Astrocyte of the cerebellum (primary cell): ENCODE data around the gene RIC8B.

Experiments
- DNase-seq: peaks from one replicate; pipeline ENCODE4 v3.0.0-alpha.2; 2011; ENCODE audit warnings: low read depth
- H3K4me3 ChIP-seq: 2 replicates; pipeline ENCODE4 v1.5.1; 2011; ENCODE audit warnings: mild to moderate bottlenecking, low read depth, low read length, moderate library complexity
- in situ Hi-C: cut with HindIII; loops from 2 replicates; pipeline ENCODE4 v1.10.0; 2017; ENCODE audit warnings: low sequenced_read_pairs
- TF ChIP-seq, protein P1 (sequence below): IDR thresholded peaks from 2 replicates; pipeline ENCODE4 v1.5.1; 2012; ENCODE audit warnings: low read length, low read depth, moderate library complexity, mild to moderate bottlenecking; ENCODE audit errors: missing control alignments

RIC8B gene

DNA sequence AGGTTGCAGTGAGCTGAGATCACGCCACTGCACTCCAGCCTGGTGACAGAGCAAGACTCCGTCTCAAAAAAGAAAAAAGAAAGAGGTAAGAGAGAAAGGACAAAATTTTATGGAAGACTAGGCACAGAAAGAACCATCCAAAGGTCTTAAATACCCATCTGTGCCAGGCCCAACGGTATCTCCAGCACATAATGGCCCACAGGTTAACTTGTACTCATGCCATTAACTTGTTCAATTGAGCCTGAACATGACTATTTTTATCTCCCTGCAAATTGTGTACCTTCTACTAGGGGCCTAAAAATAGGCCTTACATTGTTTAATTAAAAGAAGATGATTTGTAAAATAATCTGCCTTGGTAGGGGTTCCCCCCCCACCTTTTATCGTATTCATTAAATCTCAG is 80.2 kb downstream of the RIC8B start:
- no peak for DNase-seq
- in situ Hi-C loops = no loop called here
- no peak overlapping the region for H3K4me3 ChIP-seq
- TF ChIP-seq, protein P1, sequence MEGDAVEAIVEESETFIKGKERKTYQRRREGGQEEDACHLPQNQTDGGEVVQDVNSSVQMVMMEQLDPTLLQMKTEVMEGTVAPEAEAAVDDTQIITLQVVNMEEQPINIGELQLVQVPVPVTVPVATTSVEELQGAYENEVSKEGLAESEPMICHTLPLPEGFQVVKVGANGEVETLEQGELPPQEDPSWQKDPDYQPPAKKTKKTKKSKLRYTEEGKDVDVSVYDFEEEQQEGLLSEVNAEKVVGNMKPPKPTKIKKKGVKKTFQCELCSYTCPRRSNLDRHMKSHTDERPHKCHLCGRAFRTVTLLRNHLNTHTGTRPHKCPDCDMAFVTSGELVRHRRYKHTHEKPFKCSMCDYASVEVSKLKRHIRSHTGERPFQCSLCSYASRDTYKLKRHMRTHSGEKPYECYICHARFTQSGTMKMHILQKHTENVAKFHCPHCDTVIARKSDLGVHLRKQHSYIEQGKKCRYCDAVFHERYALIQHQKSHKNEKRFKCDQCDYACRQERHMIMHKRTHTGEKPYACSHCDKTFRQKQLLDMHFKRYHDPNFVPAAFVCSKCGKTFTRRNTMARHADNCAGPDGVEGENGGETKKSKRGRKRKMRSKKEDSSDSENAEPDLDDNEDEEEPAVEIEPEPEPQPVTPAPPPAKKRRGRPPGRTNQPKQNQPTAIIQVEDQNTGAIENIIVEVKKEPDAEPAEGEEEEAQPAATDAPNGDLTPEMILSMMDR = no peak

DNA sequence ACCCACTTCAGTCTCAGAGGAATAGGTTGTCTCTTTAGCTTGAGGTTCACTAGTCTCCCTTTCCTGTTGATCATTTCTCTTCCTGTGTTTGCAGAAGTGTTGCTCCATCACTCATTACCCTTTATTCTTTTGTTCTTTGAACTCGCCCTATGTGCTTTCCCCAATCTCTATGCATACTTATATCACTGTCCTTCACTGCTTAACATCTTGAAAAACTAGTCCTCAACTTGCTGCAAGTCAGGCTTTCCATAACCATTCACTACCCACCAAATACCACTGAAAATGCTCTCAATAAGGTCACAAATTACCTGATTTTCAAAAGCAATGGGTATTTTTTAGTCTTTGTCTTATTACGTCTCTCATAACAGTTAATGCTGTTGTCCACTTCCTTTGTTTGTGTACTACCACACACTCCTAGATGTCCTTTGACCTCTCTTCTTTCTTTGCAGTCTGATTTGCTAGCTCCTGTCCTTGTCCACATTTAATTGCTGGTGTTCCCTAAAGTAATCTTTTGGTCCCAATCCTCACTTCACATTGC is 80.8 kb downstream of the RIC8B start:
- TF ChIP-seq, protein P1 = no peak
- in situ Hi-C loops = no loop called here
- no peak for DNase-seq
- H3K4me3 ChIP-seq = no peak overlapping the region

DNA sequence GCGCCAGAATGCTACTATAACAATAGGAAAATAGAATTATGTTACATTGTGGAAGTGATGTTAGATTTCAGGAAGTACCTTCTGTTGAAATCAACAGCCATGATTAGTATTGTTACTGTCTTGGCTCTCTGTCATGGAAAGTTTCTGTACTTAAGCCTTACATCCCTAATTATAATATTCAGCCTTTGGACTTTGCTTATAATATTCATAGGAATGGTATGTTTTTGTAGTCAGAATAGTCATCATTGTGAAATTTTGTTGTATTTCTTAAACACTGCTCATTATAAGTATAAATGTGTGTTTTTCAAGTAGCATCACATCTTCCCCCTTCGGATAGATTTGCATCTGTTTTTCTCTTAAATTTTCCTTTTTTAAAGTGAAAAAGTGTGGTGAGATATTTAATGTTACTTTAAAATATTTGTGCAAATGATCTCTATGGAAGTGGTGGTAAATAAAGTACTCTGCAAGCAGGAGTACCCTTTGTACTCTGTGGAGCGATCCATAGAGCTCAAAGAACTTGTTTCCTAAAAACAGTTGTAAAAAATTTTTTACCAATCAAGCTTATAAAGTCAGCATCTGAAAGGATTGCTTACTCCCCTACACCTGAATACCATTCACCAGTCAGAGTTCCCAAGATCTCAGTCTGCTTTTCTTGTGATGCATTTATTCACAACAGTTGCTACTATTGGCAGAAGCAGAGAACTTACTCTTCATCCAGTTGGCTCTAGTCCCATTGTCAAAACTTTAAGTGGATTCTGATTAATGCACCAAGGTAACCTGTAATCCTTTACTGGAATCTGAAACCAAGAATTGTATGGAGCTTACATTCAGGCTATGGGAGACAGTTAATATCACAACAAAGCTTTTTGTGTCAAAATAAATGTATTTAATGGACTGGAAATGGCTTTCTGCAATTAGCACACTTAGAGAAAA is 87.8 kb downstream of the RIC8B start:
- in situ Hi-C loops = no loop called here
- TF ChIP-seq, protein P1 = no peak
- peak; percentile 28 for DNase-seq
- H3K4me3 ChIP-seq = no peak overlapping the region

DNA sequence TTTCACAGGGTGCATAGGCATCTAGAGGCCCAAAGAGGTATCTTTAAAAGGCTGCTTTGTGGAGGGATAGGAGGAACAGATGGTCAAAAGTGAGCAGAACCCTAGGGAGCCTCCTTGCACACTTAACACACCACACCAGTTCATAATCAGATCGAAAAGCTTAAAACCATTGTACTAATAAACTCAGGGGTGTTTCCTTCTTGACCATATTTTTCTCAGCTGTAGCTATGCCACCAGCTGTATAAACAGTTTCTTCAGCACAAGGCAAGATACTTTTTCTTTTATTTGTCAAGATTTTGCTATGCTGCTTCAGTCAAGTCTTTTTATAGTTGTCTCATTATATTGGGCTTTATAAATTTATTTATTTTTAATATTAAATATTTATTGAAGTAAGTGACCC is 88.7 kb downstream of the RIC8B start:
- H3K4me3 ChIP-seq = no peak overlapping the region
- TF ChIP-seq, protein P1 = no peak
- in situ Hi-C loops = no loop called here
- no peak for DNase-seq

DNA sequence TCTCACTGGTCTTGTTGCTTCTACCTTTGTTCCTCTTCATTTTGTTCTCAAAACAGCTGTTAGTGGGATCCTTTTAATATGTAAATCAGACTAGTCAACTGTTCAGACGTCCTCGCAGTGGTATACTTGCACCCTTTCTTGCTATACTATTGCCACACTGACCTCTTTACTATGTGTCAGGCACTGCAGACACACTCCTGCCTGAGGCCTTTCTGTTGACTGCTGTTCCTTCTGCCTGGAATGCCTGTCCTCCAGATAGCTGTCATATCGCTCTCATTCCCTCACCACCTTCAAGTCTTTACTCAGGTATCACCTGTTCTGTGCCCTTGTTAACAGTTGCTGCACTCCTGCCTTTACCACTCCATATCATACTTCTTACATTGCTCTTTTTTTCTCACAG is 91.2 kb downstream of the RIC8B start:
- TF ChIP-seq, protein P1 = no peak
- DNase-seq = no peak
- in situ Hi-C loops = no loop called here
- no peak overlapping the region for H3K4me3 ChIP-seq

DNA sequence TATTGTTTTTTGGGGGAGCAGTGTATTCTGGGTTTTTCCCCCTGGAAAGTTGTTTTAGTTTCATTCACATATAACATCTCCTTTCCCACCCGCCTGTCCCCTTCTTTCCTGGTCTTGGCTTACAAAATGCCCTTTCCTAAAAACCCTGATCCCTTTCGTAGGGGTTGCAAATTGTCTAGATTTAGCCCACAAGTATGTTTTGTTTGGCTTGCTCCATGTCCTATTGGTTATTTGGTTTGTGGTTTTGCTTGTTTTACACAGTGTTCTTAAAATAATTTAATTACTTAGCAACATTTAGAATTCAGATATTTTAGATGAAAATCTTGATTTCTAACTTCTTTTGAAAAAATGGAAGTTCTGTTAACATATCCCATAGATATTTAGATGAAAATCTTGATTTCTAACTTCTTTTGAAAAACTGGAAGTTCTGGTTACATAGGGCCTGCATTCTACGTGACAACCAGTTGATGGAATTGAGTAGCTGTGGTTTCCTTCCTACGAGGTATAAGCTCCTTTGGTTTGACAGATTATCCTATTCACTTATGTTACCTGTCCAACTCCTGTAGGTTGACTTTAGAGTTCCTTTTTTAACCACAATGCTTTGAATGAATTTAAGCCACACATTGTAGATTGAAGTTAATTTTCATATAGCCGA is 92.1 kb downstream of the RIC8B start:
- DNase-seq = peak; percentile 19
- TF ChIP-seq, protein P1 = no peak
- H3K4me3 ChIP-seq = no peak overlapping the region
- in situ Hi-C loops = no loop called here
